Prostate gland (tissue), 2 donors: ENCODE measurements around the gene EHBP1L1. TPM values are rescaled to one million over a fixed set of nuclear protein-coding genes. Genes with fewer than 3 reads are reported as not detected.

Source experiments
- DNase-seq: peaks from one replicate; pipeline ENCODE4 v3.0.0-alpha.2; 2019; ENCODE audit warnings: low spot score
- H3K27ac ChIP-seq, 2 donors: fragments of 200-600 bp; sonication (generic); 2 replicates each; pipeline ENCODE4 v1.5.1; 2017 to 2019
- H3K27me3 ChIP-seq: fragments of 200-600 bp; sonication (generic); replicated peaks from 2 replicates; pipeline ENCODE4 v1.5.1; 2019; ENCODE audit not compliant: insufficient read depth
- H3K36me3 ChIP-seq, 2 donors: fragments of 200-600 bp; sonication (generic); 1 replicate in 1 of 2; 2 replicates in 1 of 2; pipeline versions ENCODE4 v1.5.1 to v1.8.1; 2017 to 2019
- H3K4me1 ChIP-seq: fragments of 200-600 bp; sonication (generic); replicated peaks from 2 replicates; pipeline ENCODE4 v1.5.1; 2019
- H3K4me3 ChIP-seq, 2 donors: fragments of 200-600 bp; sonication (generic); 2 replicates each; pipeline ENCODE4 v1.5.1; 2017 to 2019
- H3K9me3 ChIP-seq: fragments of 200-600 bp; sonication (generic); 2 replicates; pipeline ENCODE4 v1.5.1; 2017
- CTCF ChIP-seq, 4 experiments: fragments of 200-600 bp in 2 of 4; fragments of 450-650 bp in 2 of 4; sonication (generic) in 2 of 4; IDR thresholded peaks; 1 replicate in 3 of 4; 2 replicates in 1 of 4; pipeline ENCODE4 v1.5.1; 2016 to 2019; ENCODE audit warnings: antibody characterized with exemption in 4 of 4, mild to moderate bottlenecking in 2 of 4, moderate library complexity in 2 of 4
- POLR2A ChIP-seq: fragments of 450-650 bp; IDR thresholded peaks from one replicate; pipeline ENCODE4 v1.6.1; 2016; ENCODE audit warnings: antibody characterized with exemption, mild to moderate bottlenecking
- POLR2AphosphoS5 ChIP-seq: sonication (generic); formaldehyde crosslinking; IDR thresholded peaks from one replicate; pipeline ENCODE4 v1.6.1; 2017; ENCODE audit warnings: antibody characterized with exemption
- WGBS: methylation state at CpG from one replicate; pipeline ENCODE4 v1.1.5; 2018; 5-methylcytosine and 5-hydroxymethylcytosine counted together
- intact Hi-C: fragments of 100-400 bp; cut with DNase I; formaldehyde crosslinking; loops from one replicate; pipeline ENCODE4 v1.14.2; 2022
- microRNA-seq: library from miRNA; unstranded; fragments of <30 nt; microRNA quantifications from one replicate; pipeline ENCODE4, GENCODE V29; 2016
- small RNA-seq, 2 donors: library from RNA; depleted of rRNA; stranded (forward); fragments of <200 nt; gene quantifications; one replicate each; pipeline ENCODE3, GENCODE V24; 2016
- total RNA-seq, 2 donors: library from RNA; depleted of rRNA; stranded (reverse); fragments of >200 nt; gene quantifications; one replicate each; pipeline ENCODE4 v1.1.0, GENCODE V29; 2016

Gene EHBP1L1
- total RNA-seq, 2 donors from 2014 or later, result 68.2 to 98.7 TPM

- intact Hi-C loops, result no loop called here
- Histone ChIP-seq H3K27ac (peak overlapping the region; percentile 19 to 26), H3K4me1 (no peaks in the 10 kb centered on the region), H3K36me3 (peaks cover 0 to 8% of the 10 kb centered on the region in 2 donors), H3K27me3 (no peaks in the 10 kb centered on the region), H3K4me3 (no peak overlapping the region), H3K9me3 (no peaks in the 10 kb centered on the region)
- no peak for TF ChIP-seq POLR2AphosphoS5
- no peak for TF ChIP-seq POLR2A
- no peak for TF ChIP-seq CTCF (IDR thresholded peaks at IDR 0.05)
- DNase-seq, result no peak
- WGBS, result 77% methylated on average over 24 of the region's 35 CpGs
Measured at GRCh38 chr11:65640483-65641296, 64.8 kb downstream of the EHBP1L1 start.

GRCh38 chr11:65641297-65642013, 65.6 kb downstream of the EHBP1L1 start:
- DNase-seq, result no peak
- WGBS, result 88% methylated on average over 15 of the region's 16 CpGs
- intact Hi-C loops, result no loop called here
- no peak overlapping the region for H3K27ac ChIP-seq
- peaks cover 0 to 1% of the 10 kb centered on the region in 2 donors for H3K36me3 ChIP-seq
- no peaks in the 10 kb centered on the region for H3K9me3 ChIP-seq
- H3K4me1 ChIP-seq, result no peaks in the 10 kb centered on the region
- no peaks in the 10 kb centered on the region for H3K27me3 ChIP-seq
- TF ChIP-seq POLR2AphosphoS5 (no peak), CTCF (IDR thresholded peaks at IDR 0.05) (no peak), POLR2A (no peak)
- no peak overlapping the region for H3K4me3 ChIP-seq

Small RNAs within 50 kb of the gene (microRNA-seq; reads per million reads assigned to microRNA genes)
- gene MIR4690, result not detected

Small RNAs within 50 kb of the gene (small RNA-seq; reads per million reads assigned to genes)
- gene AP001362.1, result 0 reads per million in 2 donors
- 0 reads per million in 2 donors for gene MIR4690

Other genes with a start within 250 kb of the EHBP1L1 start
- gene DPF2, start 242.2 kb upstream of the EHBP1L1 start, total RNA-seq, result 10 to 100 TPM; 39.3 to 74.1 TPM
- gene TIGD3, start 221.3 kb upstream of the EHBP1L1 start, total RNA-seq, result 1 to 10 TPM in 1 of 2 donors, under 1 TPM in 1; 0.27 to 4.7 TPM
- 10 to 100 TPM; 11.7 to 13.3 TPM for gene SLC25A45, start 193.4 kb upstream of the EHBP1L1 start, total RNA-seq
- gene FRMD8, start 189.4 kb upstream of the EHBP1L1 start, total RNA-seq, result 100 to 1,000 TPM in 1 of 2 donors, 10 to 100 TPM in 1; 36.1 to 106 TPM
- gene NEAT1, start 153.3 kb upstream of the EHBP1L1 start, total RNA-seq, result 1,000 to 10,000 TPM in 1 of 2 donors, 100 to 1,000 TPM in 1; 110 to 1,326 TPM
- 1,000 to 10,000 TPM; 5,964 to 9,097 TPM for gene MALAT1, start 77.0 kb upstream of the EHBP1L1 start, total RNA-seq
- 100 to 1,000 TPM; 125 to 177 TPM for gene SCYL1, start 51.0 kb upstream of the EHBP1L1 start, total RNA-seq
- 100 to 1,000 TPM; 220 to 234 TPM for gene LTBP3, start 17.7 kb upstream of the EHBP1L1 start, total RNA-seq
- gene ZNRD2, start 5.6 kb upstream of the EHBP1L1 start, total RNA-seq, result 10 to 100 TPM; 72.8 to 98.1 TPM
- gene FAM89B, start 3.5 kb upstream of the EHBP1L1 start, total RNA-seq, result 10 to 100 TPM; 68.6 to 92.6 TPM
- gene KCNK7, start 19.7 kb downstream of the EHBP1L1 start, total RNA-seq, result under 1 TPM in 1 of 2 donors, not detected in 1; 0.74 TPM
- gene MAP3K11, start 38.2 kb downstream of the EHBP1L1 start, total RNA-seq, result 10 to 100 TPM; 42.7 to 67.9 TPM
- gene PCNX3, start 39.7 kb downstream of the EHBP1L1 start, total RNA-seq, result 10 to 100 TPM; 32.0 to 67.9 TPM
- 10 to 100 TPM; 38.2 to 45.2 TPM for gene SIPA1, start 62.0 kb downstream of the EHBP1L1 start, total RNA-seq
- 10 to 100 TPM; 51.8 to 98.4 TPM for gene RELA, start 86.9 kb downstream of the EHBP1L1 start, total RNA-seq
- 100 to 1,000 TPM in 1 of 2 donors, 10 to 100 TPM in 1; 74.8 to 107 TPM for gene KAT5, start 136.2 kb downstream of the EHBP1L1 start, total RNA-seq
- 100 to 1,000 TPM in 1 of 2 donors, 10 to 100 TPM in 1; 78.0 to 166 TPM for gene RNASEH2C, start 144.7 kb downstream of the EHBP1L1 start, total RNA-seq
- 10 to 100 TPM; 15.4 to 18.8 TPM for gene AP5B1, start 204.9 kb downstream of the EHBP1L1 start, total RNA-seq
- gene OVOL1, start 211.0 kb downstream of the EHBP1L1 start, total RNA-seq, result 1 to 10 TPM; 2.7 to 8.5 TPM